H1 (cell line): ENCODE measurements around the gene OST4. TPM values are rescaled to one million over a fixed set of nuclear protein-coding genes. Genes with fewer than 3 reads are reported as not detected.

Source experiments
- CTCF ChIA-PET: fragments of 300-600 bp; sonication (Branson Sonifier 250); formaldehyde crosslinking; loops from one replicate; lab custom pipeline; 2021; ENCODE audit not compliant: partially characterized antibody; lab: Charles Lee
- POLR2A ChIA-PET: fragments of 300-600 bp; sonication (Branson Sonifier 250); formaldehyde crosslinking; loops from one replicate; lab custom pipeline; 2021; ENCODE audit warnings: inconsistent platforms; ENCODE audit not compliant: partially characterized antibody; lab: Charles Lee
- DNase-seq, 2 experiments: peaks; one replicate each; pipeline versions ENCODE4 v3.0.0 to v3.0.0-alpha.2; 2010 to 2022; ENCODE audit warnings: low spot score in 2 of 2, low read depth in 1 of 2, mixed read lengths in 1 of 2
- FAIRE-seq: peaks from 2 replicates; lab custom pipeline; 2011; peaks lifted over from hg19 to GRCh38; lab: Jason Lieb, UNC
- H2AFZ ChIP-seq: 2 replicates; pipeline ENCODE4 v1.8.1; 2012; ENCODE audit warnings: low read length, inconsistent platforms
- H2AK5ac ChIP-seq: 2 replicates; pipeline ENCODE4 v1.6.1; 2013; ENCODE audit warnings: low read depth, low read length
- H2BK120ac ChIP-seq: replicated peaks from 2 replicates; pipeline ENCODE3; 2013; ENCODE audit warnings: low read depth, low read length, inconsistent platforms
- H2BK12ac ChIP-seq: 2 replicates; pipeline ENCODE4 v1.6.1; 2013; ENCODE audit warnings: low read depth, low read length
- H2BK15ac ChIP-seq: 2 replicates; pipeline ENCODE4 v1.6.1; 2013; ENCODE audit warnings: low read length
- H2BK20ac ChIP-seq: 2 replicates; pipeline ENCODE4 v1.6.1; 2013; ENCODE audit warnings: low read length
- H2BK5ac ChIP-seq: 2 replicates; pipeline ENCODE4 v1.6.1; 2013; ENCODE audit warnings: low read depth, low read length
- H3K14ac ChIP-seq: 2 replicates; pipeline ENCODE4 v1.6.1; 2013; ENCODE audit warnings: inconsistent platforms; ENCODE audit not compliant: insufficient read length
- H3K18ac ChIP-seq: 2 replicates; pipeline ENCODE4 v1.6.1; 2013; ENCODE audit warnings: low read length; ENCODE audit errors: extremely low read depth
- H3K23ac ChIP-seq: 2 replicates; pipeline ENCODE4 v1.6.1; 2013; ENCODE audit warnings: inconsistent platforms; ENCODE audit not compliant: insufficient read length
- H3K23me2 ChIP-seq: 2 replicates; pipeline ENCODE4 v1.6.1; 2013; ENCODE audit warnings: low read depth, low read length
- H3K27ac ChIP-seq: 2 replicates; pipeline ENCODE4 v1.6.1; 2011; ENCODE audit warnings: low read depth, low read length, inconsistent platforms
- H3K27me3 ChIP-seq, 4 experiments: replicated peaks in 1 of 4; 1 replicate in 1 of 4; 2 replicates in 3 of 4; pipeline versions ENCODE4 v1.6.1 to v1.8.1; 2011 to 2013; ENCODE audit warnings: low read length in 3 of 4, mild to moderate bottlenecking in 3 of 4, inconsistent platforms in 2 of 4, mixed read lengths in 2 of 4, moderate library complexity in 1 of 4; ENCODE audit not compliant: control insufficient read depth in 3 of 4, insufficient read depth in 3 of 4; ENCODE audit errors: extremely low read depth in 1 of 4
- H3K36me3 ChIP-seq, 4 experiments: 2 replicates each; pipeline versions ENCODE4 v1.6.1 to v1.8.1; 2011 to 2013; ENCODE audit warnings: mild to moderate bottlenecking in 4 of 4, low read length in 3 of 4, moderate library complexity in 2 of 4, control low read depth in 1 of 4, inconsistent platforms in 1 of 4; ENCODE audit not compliant: insufficient read depth in 4 of 4, control insufficient read depth in 2 of 4
- H3K4ac ChIP-seq: replicated peaks from 2 replicates; pipeline ENCODE3; 2013; ENCODE audit warnings: low read length, low read depth, mixed read lengths, inconsistent platforms; ENCODE audit not compliant: insufficient read length
- H3K4me1 ChIP-seq, 4 experiments: replicated peaks in 1 of 4; 1 replicate in 1 of 4; 2 replicates in 3 of 4; pipeline versions ENCODE4 v1.6.1 to v1.8.1; 2011 to 2013; ENCODE audit warnings: low read length in 3 of 4, inconsistent platforms in 2 of 4, mixed read lengths in 1 of 4; ENCODE audit not compliant: insufficient read depth in 4 of 4, control insufficient read depth in 3 of 4
- H3K4me2 ChIP-seq, 2 experiments: 2 replicates each; pipeline versions ENCODE4 v1.6.1 to v1.8.1; 2011 to 2013; ENCODE audit warnings: low read depth in 2 of 2, low read length in 2 of 2, control low read depth in 1 of 2, inconsistent platforms in 1 of 2, mild to moderate bottlenecking in 1 of 2; ENCODE audit not compliant: insufficient read depth in 1 of 2
- H3K4me3 ChIP-seq, 4 experiments: fragments of 200-600, 300-600 bp in 1 of 4; sonication (generic), shearing (Covaris generic), sonication (Bioruptor Twin) in 1 of 4; 2 replicates each; pipeline versions ENCODE4 v1.5.1 to v1.8.1; 2011 to 2016; ENCODE audit warnings: low read length in 4 of 4, low read depth in 3 of 4, control low read depth in 2 of 4, inconsistent platforms in 2 of 4, mild to moderate bottlenecking in 2 of 4, mixed read lengths in 1 of 4, moderate library complexity in 1 of 4; ENCODE audit not compliant: insufficient read depth in 2 of 4; ENCODE audit errors: extremely low read depth in 1 of 4
- H3K56ac ChIP-seq: replicated peaks from 2 replicates; pipeline ENCODE3; 2013; ENCODE audit warnings: low read depth, mild to moderate bottlenecking, mixed read lengths, low read length, inconsistent platforms; ENCODE audit not compliant: insufficient read length
- H3K79me1 ChIP-seq: 2 replicates; pipeline ENCODE4 v1.6.1; 2013; ENCODE audit warnings: low read depth, low read length, control low read depth
- H3K79me2 ChIP-seq, 2 experiments: 2 replicates each; pipeline versions ENCODE4 v1.6.1 to v1.8.1; 2012 to 2013; ENCODE audit warnings: low read length in 2 of 2, mild to moderate bottlenecking in 2 of 2, inconsistent platforms in 1 of 2; ENCODE audit not compliant: insufficient read depth in 2 of 2, control insufficient read depth in 1 of 2
- H3K9ac ChIP-seq, 4 experiments: replicated peaks in 1 of 4; 1 replicate in 1 of 4; 2 replicates in 3 of 4; pipeline versions ENCODE4 v1.6.1 to v1.8.1; 2011 to 2013; ENCODE audit warnings: low read depth in 3 of 4, low read length in 3 of 4, control low read depth in 2 of 4, mild to moderate bottlenecking in 2 of 4, moderate library complexity in 2 of 4, inconsistent platforms in 1 of 4; ENCODE audit errors: extremely low read depth in 1 of 4
- H3K9me3 ChIP-seq, 2 experiments: 2 replicates each; pipeline versions ENCODE4 v1.6.1 to v1.8.1; 2012 to 2013; ENCODE audit warnings: mild to moderate bottlenecking in 2 of 2, moderate library complexity in 2 of 2, control low read depth in 1 of 2, inconsistent platforms in 1 of 2, low read depth in 1 of 2, low read length in 1 of 2, mixed read lengths in 1 of 2; ENCODE audit not compliant: insufficient read depth in 2 of 2
- H4K20me1 ChIP-seq, 2 experiments: replicated peaks in 1 of 2; 2 replicates each; pipeline versions ENCODE3 to v1.8.1; 2011 to 2013; ENCODE audit warnings: inconsistent platforms in 2 of 2, low read length in 2 of 2, mild to moderate bottlenecking in 1 of 2; ENCODE audit not compliant: insufficient read depth in 2 of 2, control insufficient read depth in 1 of 2
- H4K5ac ChIP-seq: 2 replicates; pipeline ENCODE4 v1.6.1; 2013; ENCODE audit warnings: low read length, low read depth, mixed read lengths, inconsistent platforms; ENCODE audit not compliant: insufficient read length
- H4K8ac ChIP-seq: 2 replicates; pipeline ENCODE4 v1.8.0; 2013; ENCODE audit warnings: mild to moderate bottlenecking, moderate library complexity, low read length, inconsistent platforms; ENCODE audit not compliant: insufficient read depth; ENCODE audit errors: extremely low read depth
- H4K91ac ChIP-seq: replicated peaks from 2 replicates; pipeline ENCODE3; 2013; ENCODE audit warnings: low read length, mixed read lengths, inconsistent platforms; ENCODE audit not compliant: insufficient read length
- BCL11A ChIP-seq, 2 experiments: IDR thresholded peaks; one replicate each; pipeline ENCODE4 v1.6.1; 2011; ENCODE audit warnings: low read depth in 2 of 2, low read length in 2 of 2, mild to moderate bottlenecking in 2 of 2
- BRCA1 ChIP-seq: IDR thresholded peaks from 2 replicates; pipeline ENCODE4 v1.6.1; 2012; ENCODE audit warnings: low read depth, low read length, improper control_type of control experiment
- CBX8 ChIP-seq: fragments of 300-800, 300-1000 bp; sonication (generic); IDR thresholded peaks from 2 replicates; pipeline ENCODE4 v1.7.1; 2016; ENCODE audit warnings: low read depth, low read length, borderline replicate concordance
- CTBP2 ChIP-seq: IDR thresholded peaks from 2 replicates; pipeline ENCODE4 v1.7.0; 2011; ENCODE audit warnings: borderline replicate concordance, mild to moderate bottlenecking, moderate library complexity, mixed read lengths, low read length; ENCODE audit not compliant: insufficient read depth, insufficient read length
- KDM1A ChIP-seq: fragments of 200-600, 300-600 bp; sonication (generic); IDR thresholded peaks from 2 replicates; pipeline ENCODE4 v1.7.1; 2016; ENCODE audit warnings: mild to moderate bottlenecking, low read length, borderline replicate concordance
- KDM4A ChIP-seq: IDR thresholded peaks from one replicate; pipeline ENCODE4 v1.7.1; 2012; ENCODE audit warnings: low read depth, mild to moderate bottlenecking, moderate library complexity, low read length, inconsistent platforms; ENCODE audit not compliant: severe bottlenecking
- NRF1 ChIP-seq: IDR thresholded peaks from 2 replicates; pipeline ENCODE4 v1.6.1; 2011; ENCODE audit warnings: mild to moderate bottlenecking, low read depth, low read length, improper control_type of control experiment
- RNF2 ChIP-seq: fragments of 200-900, 300-1000 bp; sonication (generic); IDR thresholded peaks from 2 replicates; pipeline ENCODE4 v1.7.1; 2016; ENCODE audit warnings: borderline replicate concordance, low read depth, mild to moderate bottlenecking, antibody characterized with exemption, low read length; ENCODE audit not compliant: poor library complexity, severe bottlenecking; ENCODE audit errors: missing control alignments
- SRF ChIP-seq: IDR thresholded peaks from 2 replicates; pipeline ENCODE4 v1.6.1; 2011; ENCODE audit warnings: mild to moderate bottlenecking, low read depth, low read length, moderate library complexity
- TAF1 ChIP-seq: IDR thresholded peaks from 2 replicates; pipeline ENCODE4 v1.6.1; 2011; ENCODE audit warnings: mild to moderate bottlenecking, low read depth, low read length
- WGBS, 2 experiments: shearing (Covaris generic) in 1 of 2; methylation state at CpG; one replicate each; pipeline versions ENCODE4 v1.1.6 to v1.1.7; 2013 to 2015; ENCODE audit warnings: low lambda C conversion rate in 2 of 2, mixed read lengths in 2 of 2, inconsistent platforms in 1 of 2, low coverage in 1 of 2, missing lambda C conversion rate in 1 of 2; ENCODE audit not compliant: insufficient replicate concordance in 2 of 2, insufficient coverage in 1 of 2, insufficient read length in 1 of 2; ENCODE audit errors: extremely low coverage in 1 of 2, missing lambda C conversion rate in 1 of 2; 5-methylcytosine and 5-hydroxymethylcytosine counted together
- polyA plus RNA-seq, 7 experiments: library from polyadenylated mRNA; depleted of rRNA in 3 of 7; stranded (reverse) in 5 of 7; unstranded in 2 of 7; fragments of >200 nt in 5 of 7; fragments of 200-250 nt in 2 of 7; gene quantifications; 1 replicate in 5 of 7; 2 replicates in 1 of 7; 4 replicates in 1 of 7; pipeline versions ENCODE4 v1.2.1 to v1.2.3, GENCODE V29; 2011 to 2013; ENCODE audit warnings: missing spikeins in 2 of 7, mixed read lengths in 2 of 7
- total RNA-seq: library from RNA; stranded (reverse); fragmentation: NEBNext Ultra II Directional; extraction: Animal tissue kit (Norgen Biotek cat#: 25700); gene quantifications from 2 replicates; pipeline ENCODE4 v1.2.1, GENCODE V29; 2021

OST4 gene
- total and polyA plus RNA-seq, 2 of the 8 experiments (the other 6 are each of a cell fraction or from before 2014, with no cell fraction given) = 225 to 865 TPM

GRCh38 chr2:27118525-27119329 is 47.3 kb upstream of the OST4 start, which contains the start of gene CGREF1:
CGREF1 (minus strand) TSS chr2:27119128; CDS start chr2:27104366, 14,762 bp downstream.
- H3K9ac ChIP-seq = peak within 1 kb of the TSS; percentile 9 to 64 (median 43)
- ChIA-PET POLR2A (interaction anchor here (0.6 to 1.5 kb wide), 6 partner anchors 8 to 64 kb away, joined by 3 to 5 read pairs (median 4); partner anchors contain the start of gene PREB), CTCF (interaction anchor here (0.7 to 1.9 kb wide), 6 partner anchors 13 to 51 kb away, joined by 3 to 6 read pairs (median 4); no protein-coding TSS in a partner anchor)
- no peak for TF ChIP-seq SRF
- no peak for TF ChIP-seq BRCA1
- TF ChIP-seq CTBP2 = peak; percentile 37
- TF ChIP-seq NRF1 = peak; percentile 35; the same call in 1 of the 2 replicates
- TF ChIP-seq KDM1A = peak; percentile 98; the same call in 1 of the 2 replicates
- no peak for TF ChIP-seq RNF2
- no peak for TF ChIP-seq BCL11A (IDR thresholded peaks at IDR 0.05; ENCODE audit: low read depth in 2 of 2, low read length in 2 of 2)
- peak; percentile 98 for TF ChIP-seq KDM4A
- TF ChIP-seq TAF1 = 0 out of 2 replicates have a peak, but pooled peaks have one; percentile 34
- TF ChIP-seq CBX8 = no peak

More at GRCh38 chr2:27118525-27119329, 47.3 kb upstream of the OST4 start, which contains the start of gene CGREF1:
- Histone ChIP-seq H3K9me3 (no peaks in the 10 kb centered on the region), H3K18ac (peak within 1 kb of the TSS; percentile 51; the same call in 1 of the 2 replicates), H4K8ac (peak within 1 kb of the TSS; percentile 88), H3K27me3 (peaks cover 8 to 59% (median 44%) of the 10 kb centered on the region in 4 experiments), H3K36me3 (no peaks in the 10 kb centered on the region), H3K79me2 (no peaks in the 10 kb centered on the region), H3K79me1 (no peaks in the 10 kb centered on the region), H3K27ac (no peak within 1 kb of the TSS), H3K23ac (peak within 1 kb of the TSS; percentile 59), H2BK15ac (peak within 1 kb of the TSS; percentile 46), H3K4me1 (peaks cover 0 to 16% (median 10%) of the 10 kb centered on the region in 4 experiments; a peak in 5 of 7 replicates), H3K56ac (peak within 1 kb of the TSS; percentile 10), H4K5ac (peak within 1 kb of the TSS; percentile 62), H3K4ac (no peak within 1 kb of the TSS), H3K4me3 (peak within 1 kb of the TSS; percentile 40 to 68 (median 52)), H4K20me1 (no peaks in the 10 kb centered on the region), H4K91ac (peak within 1 kb of the TSS; percentile 98), H2BK120ac (no peak within 1 kb of the TSS), H2BK20ac (peak within 1 kb of the TSS; percentile 18; the same call in 1 of the 2 replicates), H2AFZ (peak within 1 kb of the TSS; percentile 86; the same call in 1 of the 2 replicates), H2AK5ac (peak within 1 kb of the TSS; percentile 92), H3K23me2 (peaks cover 12% of the 10 kb centered on the region), H3K4me2 (peak within 1 kb of the TSS; percentile 94 to 98), H2BK12ac (peak within 1 kb of the TSS; percentile 80; the same call in 1 of the 2 replicates), H3K14ac (no peak within 1 kb of the TSS), H2BK5ac (no peak within 1 kb of the TSS; the same call in 1 of the 2 replicates)
- WGBS, 2 experiments = 22% methylated on average over 34 of the region's 84 CpGs; no CpG with 5 or more reads in 1 of the 2 experiments
- DNase-seq (peak in 1 of 2 experiments; percentile 71), FAIRE-seq (no peak)
